HG02938 (cell line): ENCODE measurements around the gene TMEM150B.

Source experiments
- ATAC-seq: cut with Tn5 transposase; IDR thresholded peaks from one replicate; pipeline ENCODE4 v1.9.1; 2021; ENCODE audit warnings: mild to moderate bottlenecking, moderate library complexity; ENCODE audit not compliant: unreplicated experiment

The TMEM150B gene

DNA sequence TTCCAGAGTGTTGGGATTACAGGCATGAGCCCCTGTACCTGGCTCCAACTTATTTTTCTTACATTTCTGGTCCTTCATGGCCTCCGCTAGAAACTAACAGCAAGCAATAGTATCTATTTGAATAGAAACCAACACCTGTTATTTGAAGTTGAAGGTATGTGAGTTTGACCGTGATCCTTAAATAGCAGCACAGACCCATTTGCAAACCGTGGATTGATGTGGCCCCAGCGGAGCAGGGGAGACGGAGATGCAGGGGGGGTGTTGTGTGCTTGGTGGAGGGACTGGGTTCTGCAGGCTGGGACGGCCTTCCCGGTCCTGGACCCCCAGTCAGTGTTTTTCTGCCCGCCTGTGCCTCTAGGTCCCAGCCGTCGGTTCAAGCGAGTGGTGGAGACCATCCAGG is 16.9 kb downstream of the TMEM150B start:
- ATAC-seq, result no peak

DNA sequence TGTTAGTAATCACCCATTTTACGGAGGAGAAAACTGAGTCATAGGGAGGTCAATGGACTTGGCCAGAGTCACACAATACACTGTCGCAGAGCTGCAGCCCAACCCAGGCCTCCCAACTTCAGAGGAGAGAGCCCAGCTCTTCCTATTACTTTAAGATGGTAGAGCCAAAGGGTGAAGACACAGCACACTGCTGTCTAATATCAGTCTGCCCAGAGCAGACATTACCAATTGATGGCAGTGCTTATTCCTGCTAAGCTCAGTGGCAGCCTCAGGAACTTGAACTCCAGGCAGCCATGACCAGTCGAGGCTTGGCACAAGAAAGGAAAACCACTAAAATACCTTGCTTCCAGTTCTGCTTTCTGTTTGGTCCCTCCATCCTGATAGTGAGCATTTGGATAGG is 18.4 kb downstream of the TMEM150B start:
- no peak for ATAC-seq

DNA sequence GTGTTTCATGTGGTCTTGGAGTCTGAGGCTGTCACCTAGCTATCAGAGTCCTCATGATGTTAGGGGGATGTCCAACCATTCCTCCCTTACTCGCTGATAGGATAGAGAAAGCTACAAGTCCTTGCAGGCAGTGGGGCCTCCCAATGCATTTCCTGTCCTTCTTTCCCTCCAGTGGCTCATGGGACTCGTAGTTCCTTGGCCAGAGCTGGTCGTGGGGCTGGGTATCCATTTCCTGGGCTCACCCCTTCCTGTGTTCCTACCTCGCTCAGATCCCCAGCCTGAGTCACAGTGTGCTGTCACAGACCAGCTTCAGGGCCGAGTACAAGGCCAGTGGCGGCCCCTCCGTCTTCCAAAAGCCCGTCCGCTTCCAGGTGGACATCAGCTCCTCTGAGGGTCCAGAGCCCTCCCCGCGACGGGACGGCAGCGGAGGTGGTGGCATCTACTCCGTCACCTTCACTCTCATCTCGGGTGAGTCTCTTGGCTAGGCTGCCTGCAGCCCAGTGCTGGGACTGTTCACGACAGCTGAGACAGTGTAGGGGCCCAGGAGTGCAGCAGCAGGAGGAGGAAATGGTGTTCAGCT is 19.1 kb downstream of the TMEM150B start:
- no peak for ATAC-seq

DNA sequence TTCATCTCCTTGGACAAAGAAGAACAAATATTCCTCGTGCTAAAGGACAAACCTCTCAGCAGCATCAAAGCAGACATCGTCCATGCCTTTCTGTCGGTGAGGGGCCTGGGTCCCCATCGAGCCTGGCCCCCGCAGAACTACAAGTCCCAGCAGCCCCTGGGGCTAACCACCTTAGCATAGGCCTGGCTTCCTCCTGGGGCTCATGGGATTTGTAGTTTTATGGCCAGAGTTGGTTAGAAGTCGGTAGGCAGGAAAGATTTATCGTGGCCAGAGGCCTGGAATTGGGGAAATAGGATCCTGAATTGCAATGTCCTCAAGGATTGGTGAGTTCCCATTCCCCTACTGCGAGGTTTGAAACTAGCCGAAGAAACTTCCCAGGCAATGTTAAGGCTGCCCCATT is 19.6 kb downstream of the TMEM150B start:
- no peak for ATAC-seq

DNA sequence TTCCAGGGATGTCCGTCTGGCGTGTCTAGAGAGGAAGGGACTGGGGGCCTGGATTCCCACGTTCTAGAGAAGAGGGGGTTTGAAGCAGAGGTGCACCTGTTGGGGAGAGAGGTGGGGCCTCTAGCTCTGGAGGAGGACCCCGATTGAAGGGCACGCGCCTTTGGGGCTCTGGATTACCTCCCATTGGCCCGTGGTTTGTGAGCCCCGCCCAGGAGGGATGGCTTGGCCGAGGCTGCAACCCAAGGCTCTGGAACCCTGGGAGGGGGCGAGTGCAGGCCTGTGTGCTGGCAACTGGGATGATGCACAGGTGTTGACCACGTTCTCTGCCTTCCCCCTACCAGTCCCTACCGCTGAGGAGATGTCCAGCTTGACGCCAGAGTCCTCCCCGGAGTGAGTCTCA is 20.2 kb downstream of the TMEM150B start:
- no peak for ATAC-seq

DNA sequence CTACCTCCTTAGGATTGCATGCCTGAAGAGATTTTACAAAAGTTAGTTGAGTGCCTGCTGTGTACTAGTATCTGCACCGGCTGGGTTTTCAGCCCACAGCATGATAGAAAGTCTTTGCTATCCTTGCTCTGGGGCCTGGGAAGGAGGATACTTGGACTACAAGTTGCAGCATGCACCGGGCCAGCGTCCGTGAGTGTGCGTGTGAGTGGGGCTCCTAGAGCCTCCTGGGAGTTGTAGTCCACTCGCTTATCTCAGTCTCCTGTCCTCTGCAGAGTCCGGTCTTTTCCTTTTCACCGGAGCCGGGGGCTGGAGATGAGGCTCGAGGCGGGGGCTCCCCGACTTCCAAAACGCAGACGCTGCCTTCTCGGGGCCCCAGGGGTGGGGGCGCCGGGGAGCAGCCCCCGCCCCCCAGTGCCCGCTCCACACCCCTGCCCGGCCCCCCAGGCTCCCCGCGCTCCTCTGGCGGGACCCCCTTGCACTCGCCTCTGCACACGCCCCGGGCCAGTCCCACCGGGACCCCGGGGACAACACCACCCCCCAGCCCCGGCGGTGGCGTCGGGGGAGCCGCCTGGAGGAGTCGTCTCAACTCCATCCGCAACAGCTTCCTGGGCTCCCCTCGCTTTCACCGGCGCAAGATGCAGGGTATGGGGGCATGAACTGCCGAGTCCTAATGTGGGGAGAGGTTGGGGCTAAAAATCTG is 20.7 kb downstream of the TMEM150B start:
- ATAC-seq, result no peak

DNA sequence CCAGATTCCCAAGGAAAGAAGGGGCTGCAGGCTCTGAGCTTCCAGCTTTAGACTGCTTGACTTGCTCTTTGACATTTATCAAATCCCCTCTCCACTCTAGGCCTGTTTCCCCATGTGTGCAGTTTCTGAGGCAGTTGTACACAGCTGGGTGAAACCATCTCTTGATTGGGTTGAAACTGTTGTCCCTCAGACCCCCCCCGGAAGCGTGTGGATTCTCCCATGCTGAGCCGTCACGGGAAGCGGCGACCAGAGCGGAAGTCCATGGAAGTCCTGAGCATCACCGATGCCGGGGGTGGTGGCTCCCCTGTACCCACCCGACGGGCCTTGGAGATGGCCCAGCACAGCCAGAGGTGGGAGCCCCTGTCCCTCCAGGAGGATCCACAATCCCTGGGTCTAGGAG is 21.7 kb downstream of the TMEM150B start:
- no peak for ATAC-seq

DNA sequence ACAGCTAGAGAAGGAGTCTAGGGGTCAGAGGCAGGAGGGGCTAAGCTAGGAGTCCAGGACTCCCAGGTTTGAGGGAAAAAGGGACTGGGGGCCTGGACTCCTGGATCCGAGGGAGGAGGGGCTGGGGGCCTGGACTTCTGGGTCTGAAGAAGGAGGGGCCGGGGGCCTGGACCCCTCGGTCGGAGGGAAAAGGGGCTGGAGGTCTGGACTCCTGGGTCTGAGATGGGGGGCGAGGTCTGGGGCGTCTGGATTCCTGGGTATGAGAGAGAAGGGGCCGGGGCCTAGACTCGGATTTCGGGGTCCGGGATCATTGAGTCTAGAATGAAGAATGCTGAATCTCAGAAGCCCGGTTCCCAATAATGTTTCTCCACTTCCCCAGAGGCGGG is 22.8 kb downstream of the TMEM150B start:
- ATAC-seq, result no peak

DNA sequence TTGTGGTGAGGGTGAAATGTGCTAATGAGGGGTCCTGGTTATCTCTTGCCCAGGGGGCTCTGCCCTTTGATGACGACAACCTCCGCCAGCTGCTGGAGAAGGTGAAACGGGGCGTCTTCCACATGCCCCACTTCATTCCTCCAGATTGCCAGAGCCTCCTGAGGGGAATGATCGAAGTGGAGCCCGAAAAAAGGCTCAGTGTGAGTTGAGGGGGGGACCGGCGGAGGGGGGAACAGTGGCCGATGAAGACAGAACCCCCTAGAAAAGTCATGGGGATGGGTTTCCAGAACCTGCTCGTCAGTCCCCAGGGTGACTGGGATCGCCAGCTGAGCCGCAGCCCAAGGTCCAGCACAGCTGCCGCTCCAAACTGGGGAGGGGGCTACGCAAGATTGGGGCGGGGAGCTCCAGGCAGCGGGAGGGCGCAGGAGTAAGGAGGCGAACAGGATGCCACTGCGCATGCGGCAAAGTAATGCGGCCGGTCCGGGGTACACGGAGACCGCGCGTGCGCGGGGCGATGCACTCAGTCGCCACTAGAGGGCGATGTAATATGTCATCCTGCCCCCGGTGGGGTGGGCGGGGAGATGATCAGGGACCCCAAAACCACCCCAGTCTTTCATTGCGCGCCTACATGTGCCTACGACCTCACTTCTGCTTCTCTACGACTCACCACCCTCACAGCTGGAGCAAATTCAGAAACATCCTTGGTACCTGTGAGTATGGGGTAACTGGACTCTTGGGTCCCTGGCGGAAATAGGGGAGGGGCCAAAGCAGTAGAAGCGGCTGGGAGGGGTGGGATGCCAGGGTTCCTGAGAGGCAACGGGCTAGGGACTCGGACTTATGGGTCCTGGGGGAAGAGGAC is 23.5 kb downstream of the TMEM150B start:
- ATAC-seq, result peak; percentile 59

DNA sequence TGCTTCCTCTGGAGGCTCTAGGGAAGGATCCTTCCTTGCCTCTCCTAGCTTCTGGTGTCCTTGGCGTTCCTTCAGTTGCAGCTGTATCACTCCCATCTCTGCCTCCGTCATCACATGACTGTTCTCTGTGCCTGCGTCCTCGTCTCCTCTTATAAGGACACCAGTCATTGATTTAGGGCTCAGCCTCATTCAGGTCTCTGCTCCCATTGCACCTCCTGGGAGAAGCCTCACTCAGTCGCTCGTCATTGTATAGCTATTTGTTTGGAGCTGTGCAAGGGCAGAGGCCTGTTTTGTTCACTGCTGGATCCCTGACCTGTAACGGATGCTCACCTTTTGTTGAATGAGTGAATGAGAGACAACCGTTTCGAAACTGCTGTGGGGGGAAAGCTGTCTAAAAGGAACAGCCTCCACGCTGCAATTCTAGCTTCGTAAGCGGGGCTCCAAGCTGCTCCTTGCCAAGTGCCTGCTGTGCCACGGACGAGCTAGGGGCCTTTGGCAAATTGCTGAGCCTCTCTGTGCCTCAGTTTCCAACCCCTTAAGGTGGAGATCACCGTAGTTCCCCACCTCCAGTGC is 24.2 kb downstream of the TMEM150B start:
- ATAC-seq, result no peak

DNA sequence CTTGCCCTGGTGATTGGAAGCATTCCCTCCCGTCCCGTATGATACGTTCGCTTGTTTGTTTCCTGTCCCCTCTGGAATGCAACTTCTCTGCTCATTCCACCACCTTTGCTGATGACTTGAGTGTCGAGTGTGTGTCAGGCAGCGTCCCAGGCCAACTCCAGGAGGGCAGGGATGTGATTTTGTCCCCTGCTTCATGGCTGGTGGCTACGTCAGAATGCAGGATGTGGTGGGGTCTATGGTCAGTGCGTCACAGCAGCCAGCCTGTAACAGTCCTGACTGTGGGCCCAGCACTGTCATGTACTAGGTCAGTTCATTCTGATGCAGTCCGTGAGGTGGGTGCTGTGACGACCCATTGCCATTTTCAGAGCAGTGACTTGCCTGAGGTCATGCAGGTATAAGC is 25.1 kb downstream of the TMEM150B start:
- ATAC-seq, result no peak

DNA sequence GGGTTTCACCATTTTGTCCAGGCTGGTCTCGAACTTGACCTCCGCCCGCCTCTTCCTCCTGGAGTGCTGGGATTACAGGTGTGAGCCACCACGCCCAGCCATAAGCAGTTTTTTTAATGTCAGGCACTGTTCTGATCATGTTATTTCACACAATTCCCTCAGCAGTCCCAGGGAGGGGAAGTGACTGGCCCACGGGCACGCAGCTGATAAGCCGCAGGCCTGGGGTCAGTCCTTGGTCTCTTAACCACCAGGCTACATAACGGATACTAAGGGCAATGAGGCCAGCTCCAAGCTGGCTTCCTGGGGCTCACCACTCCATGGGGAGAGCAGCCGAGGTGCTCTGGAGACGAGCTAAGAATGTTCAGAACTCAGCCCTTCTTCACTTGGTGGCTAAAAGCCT is 27.9 kb downstream of the TMEM150B start:
- no peak for ATAC-seq

DNA sequence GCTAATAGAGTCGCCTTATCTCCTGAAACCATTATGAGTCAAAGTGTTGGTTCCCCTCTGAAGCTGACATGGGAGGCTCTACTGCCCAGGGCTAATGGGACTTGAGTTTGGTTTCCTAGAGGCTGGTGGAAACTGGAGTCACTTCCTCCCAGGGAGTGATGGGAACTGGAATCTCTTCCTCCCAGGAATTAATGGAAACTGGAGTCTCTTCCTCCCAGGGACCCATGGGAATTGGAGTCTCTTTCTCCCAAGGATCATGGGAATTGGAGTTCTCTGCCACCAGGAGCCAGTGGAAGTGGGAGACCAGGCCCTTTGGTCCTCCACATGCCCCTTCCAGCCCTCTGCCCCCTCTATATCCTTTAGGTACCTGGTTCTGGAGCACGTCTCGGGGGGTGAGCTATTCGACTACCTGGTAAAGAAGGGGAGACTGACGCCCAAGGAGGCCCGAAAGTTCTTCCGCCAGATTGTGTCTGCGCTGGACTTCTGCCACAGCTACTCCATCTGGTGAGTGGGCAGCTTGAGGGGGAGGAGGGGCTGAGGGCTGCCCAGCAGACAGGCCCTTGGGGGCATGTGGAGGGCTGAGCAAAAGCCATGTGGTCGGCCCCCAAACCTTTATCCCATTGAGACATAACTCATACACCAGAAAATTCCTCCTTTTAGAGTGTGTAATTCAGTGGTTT is 35.9 kb downstream of the TMEM150B start:
- no peak for ATAC-seq

DNA sequence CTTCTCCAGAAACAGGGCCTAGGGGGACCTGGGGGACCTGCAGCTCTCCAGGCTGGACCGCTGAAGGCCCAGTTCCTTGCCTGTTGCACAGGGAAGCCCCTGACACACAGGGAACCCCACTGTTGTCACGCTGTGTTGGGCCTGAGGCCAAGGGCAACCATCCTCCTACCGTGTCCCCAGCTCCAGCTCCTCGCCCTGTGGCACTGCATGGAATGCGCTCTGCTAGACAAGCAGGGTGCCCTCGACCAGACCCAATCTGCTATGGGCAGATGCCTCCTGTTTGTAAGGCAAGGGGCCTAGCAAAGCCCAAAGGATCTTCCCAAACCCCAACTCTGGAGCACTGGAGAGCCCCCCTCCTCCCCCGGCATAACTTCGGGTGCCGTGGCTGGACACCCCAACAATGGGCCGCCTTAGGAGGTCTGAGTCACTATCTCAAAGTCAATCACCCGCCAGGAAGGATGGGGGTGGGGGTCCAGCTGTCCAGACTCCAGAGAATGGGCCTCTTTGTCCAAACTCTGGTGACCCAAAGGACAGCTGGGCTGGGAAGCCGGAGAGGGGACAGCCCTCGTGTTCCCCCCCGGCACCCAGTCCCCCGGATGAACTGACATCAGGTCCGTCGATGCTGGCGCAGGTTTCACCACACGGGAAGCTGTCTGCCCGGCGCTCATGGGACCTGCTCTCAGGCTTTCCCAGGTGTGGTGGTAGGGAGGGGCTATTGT is 37.6 kb downstream of the TMEM150B start:
- ATAC-seq, result no peak

DNA sequence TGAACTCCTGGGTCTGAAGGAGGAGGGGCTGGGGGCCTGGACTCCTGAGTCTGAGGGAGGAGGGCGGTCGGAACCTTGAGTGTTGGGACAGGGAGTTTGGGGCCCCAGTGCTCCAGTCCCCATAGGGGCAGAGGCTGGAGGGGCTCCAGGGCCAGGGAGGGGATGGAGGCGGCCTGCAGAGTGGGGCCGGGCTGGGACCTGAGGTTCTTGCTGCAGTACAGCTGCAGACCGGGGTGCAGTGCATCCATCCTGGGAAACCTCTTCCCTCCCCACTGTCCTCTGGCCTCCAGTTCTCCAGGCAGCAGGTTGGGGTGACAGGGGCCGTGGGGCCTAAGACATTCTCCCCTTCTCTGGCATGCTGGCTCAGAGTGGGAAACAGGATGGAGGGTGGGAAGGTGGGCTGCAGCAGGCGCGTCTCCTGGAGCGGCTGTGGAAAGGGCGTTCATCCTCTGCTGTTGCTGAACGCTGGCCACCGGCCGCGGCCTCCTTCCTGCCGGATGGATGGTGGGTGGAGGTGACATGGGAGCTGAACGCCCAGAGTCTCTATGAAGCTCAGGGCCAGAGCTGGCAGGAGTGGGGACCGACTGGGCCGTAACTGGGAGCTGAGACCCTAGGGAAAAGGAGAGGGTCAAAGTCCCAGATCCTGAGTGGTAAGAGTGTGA is 39.8 kb downstream of the TMEM150B start:
- ATAC-seq, result no peak

DNA sequence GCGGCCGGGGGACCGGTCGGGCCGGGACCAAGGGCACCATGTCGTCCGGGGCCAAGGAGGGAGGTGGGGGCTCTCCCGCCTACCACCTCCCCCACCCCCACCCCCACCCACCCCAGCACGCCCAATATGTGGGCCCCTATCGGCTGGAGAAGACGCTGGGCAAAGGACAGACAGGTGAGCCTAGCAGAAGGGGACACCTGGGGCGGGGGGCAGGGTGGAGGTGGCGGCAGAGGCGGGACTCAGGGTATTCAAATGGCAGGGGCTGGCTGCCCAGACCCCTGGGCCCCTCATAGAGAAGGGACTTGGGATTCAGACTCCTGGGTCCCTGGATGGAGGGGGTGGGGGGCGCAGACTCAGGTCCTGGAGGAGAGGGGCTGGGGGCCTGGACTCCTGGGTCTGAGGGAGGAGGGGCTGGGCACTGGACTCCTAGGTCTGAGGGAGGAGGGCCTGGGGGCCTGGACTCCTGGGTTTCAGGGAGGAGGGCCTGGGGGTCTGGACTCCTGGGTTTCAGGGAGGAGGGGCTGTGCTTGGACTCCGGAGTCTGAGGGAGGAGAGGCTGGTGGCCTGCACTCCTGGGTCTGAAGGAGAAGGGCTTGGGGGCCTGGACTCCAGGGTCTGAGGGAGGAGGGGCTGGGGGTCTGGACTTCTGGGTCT is 40.6 kb downstream of the TMEM150B start:
- ATAC-seq, result no peak

DNA sequence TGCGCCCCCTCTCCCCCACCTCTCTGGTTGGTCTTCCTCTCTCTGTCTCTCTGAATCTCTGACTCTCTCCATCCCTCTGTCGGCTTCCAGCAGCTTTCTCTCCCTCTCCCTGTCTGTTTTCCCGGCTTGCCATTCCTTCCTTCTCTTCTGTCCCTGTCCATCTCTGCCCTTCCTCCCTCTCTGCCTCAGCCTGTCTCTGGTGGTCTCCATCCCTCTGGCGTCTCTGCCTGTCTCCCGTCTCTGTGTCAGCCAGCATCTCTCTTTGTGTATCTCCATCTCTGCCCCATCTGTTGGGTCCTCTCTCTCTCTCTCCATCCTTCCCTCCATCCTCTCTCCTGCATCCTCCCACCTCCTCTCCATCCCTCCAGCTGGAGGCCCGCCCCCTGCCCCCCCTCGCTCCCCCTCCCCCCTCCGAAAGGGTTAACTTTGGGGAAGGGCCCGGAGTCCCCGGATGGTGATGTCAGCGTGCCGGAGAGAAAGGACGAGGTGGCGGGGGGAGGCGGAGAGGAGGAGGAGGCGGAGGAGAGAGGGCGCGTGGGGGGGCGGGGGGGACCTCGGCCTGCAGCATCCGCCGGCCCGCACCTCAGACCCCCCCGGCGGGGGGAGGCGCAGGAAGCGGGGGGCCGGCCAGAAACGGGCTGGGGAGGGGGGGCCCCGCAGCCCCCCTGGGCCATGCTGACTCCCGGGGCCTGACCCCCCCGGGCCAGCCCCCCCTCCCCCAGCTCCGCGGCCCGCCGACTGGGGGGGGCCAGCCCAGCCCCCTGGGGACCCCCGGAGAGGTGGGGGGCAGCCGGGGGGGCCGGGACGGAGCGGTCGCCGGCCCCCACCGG is 41.4 kb downstream of the TMEM150B start, which contains the start of gene BRSK1:
Gene BRSK1, plus strand, starts transcription at position 450 of the 830 bp plus-strand sequence. CDS start 446 bp downstream, outside the sequence.
- no peak for ATAC-seq
